MM.1S (cell line): ENCODE data around the gene FARSB.

ENCODE experiments used
- EZH2phosphoT487 ChIP-seq: fragments of 300-600 bp; sonication (generic); IDR thresholded peaks from 2 replicates; pipeline ENCODE4 v1.6.1; 2018; ENCODE audit warnings: antibody characterized with exemption, low read length
- TF ChIP-seq, protein P1 (sequence below): fragments of 300-600 bp; sonication (generic); IDR thresholded peaks from 2 replicates; pipeline ENCODE4 v1.5.1; 2016; ENCODE audit warnings: antibody characterized with exemption, low read length, mixed read lengths

DNA sequence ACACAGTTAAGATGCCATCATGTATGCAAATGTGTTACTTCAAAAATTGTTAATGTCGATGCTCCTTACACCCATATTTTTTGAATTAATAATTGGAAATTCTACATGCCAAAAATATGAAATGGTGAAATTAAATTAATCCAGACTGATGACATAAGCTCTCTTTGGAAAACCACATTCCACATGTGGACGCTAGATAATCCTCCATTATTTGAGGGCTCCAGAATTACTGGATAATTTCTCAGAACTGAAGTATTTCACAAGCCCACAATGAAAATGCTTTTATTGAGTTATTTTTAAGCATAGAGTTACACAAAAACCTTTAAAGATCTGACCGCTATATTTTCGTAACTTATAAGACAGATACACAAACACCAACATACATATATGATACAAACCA lies 47.8 kb downstream of the FARSB start:
- TF ChIP-seq, protein P1, sequence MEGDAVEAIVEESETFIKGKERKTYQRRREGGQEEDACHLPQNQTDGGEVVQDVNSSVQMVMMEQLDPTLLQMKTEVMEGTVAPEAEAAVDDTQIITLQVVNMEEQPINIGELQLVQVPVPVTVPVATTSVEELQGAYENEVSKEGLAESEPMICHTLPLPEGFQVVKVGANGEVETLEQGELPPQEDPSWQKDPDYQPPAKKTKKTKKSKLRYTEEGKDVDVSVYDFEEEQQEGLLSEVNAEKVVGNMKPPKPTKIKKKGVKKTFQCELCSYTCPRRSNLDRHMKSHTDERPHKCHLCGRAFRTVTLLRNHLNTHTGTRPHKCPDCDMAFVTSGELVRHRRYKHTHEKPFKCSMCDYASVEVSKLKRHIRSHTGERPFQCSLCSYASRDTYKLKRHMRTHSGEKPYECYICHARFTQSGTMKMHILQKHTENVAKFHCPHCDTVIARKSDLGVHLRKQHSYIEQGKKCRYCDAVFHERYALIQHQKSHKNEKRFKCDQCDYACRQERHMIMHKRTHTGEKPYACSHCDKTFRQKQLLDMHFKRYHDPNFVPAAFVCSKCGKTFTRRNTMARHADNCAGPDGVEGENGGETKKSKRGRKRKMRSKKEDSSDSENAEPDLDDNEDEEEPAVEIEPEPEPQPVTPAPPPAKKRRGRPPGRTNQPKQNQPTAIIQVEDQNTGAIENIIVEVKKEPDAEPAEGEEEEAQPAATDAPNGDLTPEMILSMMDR, result no peak
- no peak for TF ChIP-seq EZH2phosphoT487
